Endothelial cell (in vitro differentiated cells): ENCODE results near the gene TMEM204. TPM values are rescaled to one million over a fixed set of nuclear protein-coding genes. Genes with fewer than 3 reads are reported as not detected.
A peak's percentile ranks its signal among the peaks of the same experiment; 100 is the strongest.

ENCODE experiments used
- DNase-seq: peaks from one replicate; pipeline ENCODE4 v3.0.0; 2021; ENCODE audit warnings: low spot score
- H3K27ac Mint-ChIP-seq: one replicate; pipeline ENCODE4 v1.8.0; 2021; ENCODE audit warnings: mixed read lengths, inconsistent platforms; ENCODE audit not compliant: unreplicated experiment
- H3K27me3 Mint-ChIP-seq: one replicate; pipeline ENCODE4 v1.8.0; 2021; ENCODE audit warnings: mild to moderate bottlenecking, moderate library complexity, mixed read lengths, inconsistent platforms; ENCODE audit not compliant: unreplicated experiment
- H3K36me3 Mint-ChIP-seq: one replicate; pipeline ENCODE4 v1.8.0; 2021; ENCODE audit warnings: mild to moderate bottlenecking, low read depth, mixed read lengths, inconsistent platforms; ENCODE audit not compliant: unreplicated experiment
- H3K4me1 Mint-ChIP-seq: one replicate; pipeline ENCODE4 v1.8.0; 2021; ENCODE audit warnings: mild to moderate bottlenecking, mixed read lengths, inconsistent platforms; ENCODE audit not compliant: unreplicated experiment
- H3K4me3 Mint-ChIP-seq: one replicate; pipeline ENCODE4 v1.8.0; 2021; ENCODE audit warnings: mild to moderate bottlenecking, mixed read lengths, inconsistent platforms; ENCODE audit not compliant: unreplicated experiment
- H3K9me3 Mint-ChIP-seq: one replicate; pipeline ENCODE4 v1.8.0; 2021; ENCODE audit warnings: mixed read lengths, inconsistent platforms; ENCODE audit not compliant: unreplicated experiment
- total RNA-seq: library from RNA; stranded (reverse); fragmentation: NEBNext Ultra II Directional; extraction: Animal tissue kit (Norgen Biotek cat#: 25700); gene quantifications from one replicate; pipeline ENCODE4 v1.2.1, GENCODE V29; 2021; ENCODE audit not compliant: unreplicated experiment
- TF ChIP-seq, protein P1 (sequence below): fragments of 200-600 bp; sonication (generic); IDR thresholded peaks from one replicate; pipeline ENCODE4 v1.5.0; 2021; ENCODE audit warnings: antibody characterized with exemption; ENCODE audit not compliant: unreplicated experiment

TMEM204 gene
- total RNA-seq, 1 donor from 2014 or later = 66.3 TPM

DNA sequence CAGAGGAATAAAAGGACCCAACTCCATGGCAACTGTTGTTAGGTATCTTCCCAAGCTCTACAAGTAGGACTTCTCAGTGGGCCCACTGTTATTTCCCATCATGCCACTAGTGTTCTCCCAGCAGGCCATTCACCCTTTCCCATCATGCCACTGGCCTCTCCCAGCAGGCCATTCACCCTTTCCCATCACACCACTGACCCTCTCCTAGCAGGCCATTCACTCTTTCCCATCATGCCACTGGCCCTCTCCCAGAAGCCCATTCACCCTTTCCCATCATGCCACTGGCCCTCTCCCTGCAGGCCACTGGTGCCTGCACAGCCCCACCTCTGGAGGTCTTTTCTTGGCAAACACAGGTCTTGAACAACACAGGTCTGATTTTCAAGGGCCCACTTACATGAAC, 42.1 kb downstream of the TMEM204 start:
- Mint-ChIP-seq H3K9me3 (no peaks in the 10 kb centered on the region), H3K4me1 (peaks cover 28% of the 10 kb centered on the region), H3K36me3 (peaks cover 28% of the 10 kb centered on the region), H3K4me3 (no peak overlapping the region), H3K27me3 (peaks cover 3% of the 10 kb centered on the region), H3K27ac (peak overlapping the region; percentile 51)
- no peak for DNase-seq
- TF ChIP-seq, protein P1, sequence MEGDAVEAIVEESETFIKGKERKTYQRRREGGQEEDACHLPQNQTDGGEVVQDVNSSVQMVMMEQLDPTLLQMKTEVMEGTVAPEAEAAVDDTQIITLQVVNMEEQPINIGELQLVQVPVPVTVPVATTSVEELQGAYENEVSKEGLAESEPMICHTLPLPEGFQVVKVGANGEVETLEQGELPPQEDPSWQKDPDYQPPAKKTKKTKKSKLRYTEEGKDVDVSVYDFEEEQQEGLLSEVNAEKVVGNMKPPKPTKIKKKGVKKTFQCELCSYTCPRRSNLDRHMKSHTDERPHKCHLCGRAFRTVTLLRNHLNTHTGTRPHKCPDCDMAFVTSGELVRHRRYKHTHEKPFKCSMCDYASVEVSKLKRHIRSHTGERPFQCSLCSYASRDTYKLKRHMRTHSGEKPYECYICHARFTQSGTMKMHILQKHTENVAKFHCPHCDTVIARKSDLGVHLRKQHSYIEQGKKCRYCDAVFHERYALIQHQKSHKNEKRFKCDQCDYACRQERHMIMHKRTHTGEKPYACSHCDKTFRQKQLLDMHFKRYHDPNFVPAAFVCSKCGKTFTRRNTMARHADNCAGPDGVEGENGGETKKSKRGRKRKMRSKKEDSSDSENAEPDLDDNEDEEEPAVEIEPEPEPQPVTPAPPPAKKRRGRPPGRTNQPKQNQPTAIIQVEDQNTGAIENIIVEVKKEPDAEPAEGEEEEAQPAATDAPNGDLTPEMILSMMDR = no peak

DNA sequence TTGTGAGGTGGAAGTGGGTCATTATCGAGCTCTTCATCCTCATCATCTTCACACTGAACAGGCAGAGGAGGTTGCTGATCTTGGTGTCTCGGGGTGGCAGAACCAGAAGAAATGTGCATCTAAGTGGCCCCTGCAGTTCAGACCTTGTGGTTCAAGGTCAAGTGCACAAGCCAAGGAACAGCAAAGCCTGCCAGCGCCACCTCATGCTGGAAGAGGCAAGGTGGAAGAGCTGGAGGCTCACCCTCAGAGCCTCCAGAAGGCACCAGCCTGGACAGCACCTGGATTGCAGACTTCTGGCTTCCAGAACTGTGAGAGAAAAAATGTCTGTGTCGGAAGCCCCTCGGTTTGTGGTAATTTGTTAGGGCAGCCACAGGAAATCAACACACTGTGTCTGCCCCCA, 45.7 kb downstream of the TMEM204 start:
- Mint-ChIP-seq H3K4me3 (peak overlapping the region; percentile 60), H3K4me1 (peaks cover 25% of the 10 kb centered on the region), H3K36me3 (peaks cover 34% of the 10 kb centered on the region), H3K27ac (no peak overlapping the region), H3K9me3 (peaks cover 3% of the 10 kb centered on the region), H3K27me3 (peaks cover 5% of the 10 kb centered on the region)
- DNase-seq = no peak
- TF ChIP-seq, protein P1 = no peak

DNA sequence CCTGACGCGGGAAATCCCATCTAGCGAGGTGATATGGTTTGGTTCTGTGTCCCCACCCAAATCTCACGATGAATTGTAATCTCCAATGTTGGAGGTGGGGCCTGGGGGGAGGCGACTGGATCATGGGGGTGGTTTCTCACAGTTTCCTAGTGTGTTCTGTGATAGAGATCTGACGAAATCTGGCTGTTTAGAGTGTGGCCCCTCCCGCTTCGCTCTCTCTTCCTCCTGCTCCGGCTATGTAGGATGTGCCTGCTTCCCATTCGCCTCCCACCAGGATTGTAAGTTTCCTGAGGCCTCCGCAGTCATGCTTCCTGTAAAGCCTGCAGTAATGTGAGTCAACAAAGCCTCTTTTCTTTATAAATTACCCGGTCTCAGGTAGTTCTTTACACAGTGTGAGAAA, 46.8 kb downstream of the TMEM204 start:
- H3K36me3 Mint-ChIP-seq = peaks cover 37% of the 10 kb centered on the region

DNA sequence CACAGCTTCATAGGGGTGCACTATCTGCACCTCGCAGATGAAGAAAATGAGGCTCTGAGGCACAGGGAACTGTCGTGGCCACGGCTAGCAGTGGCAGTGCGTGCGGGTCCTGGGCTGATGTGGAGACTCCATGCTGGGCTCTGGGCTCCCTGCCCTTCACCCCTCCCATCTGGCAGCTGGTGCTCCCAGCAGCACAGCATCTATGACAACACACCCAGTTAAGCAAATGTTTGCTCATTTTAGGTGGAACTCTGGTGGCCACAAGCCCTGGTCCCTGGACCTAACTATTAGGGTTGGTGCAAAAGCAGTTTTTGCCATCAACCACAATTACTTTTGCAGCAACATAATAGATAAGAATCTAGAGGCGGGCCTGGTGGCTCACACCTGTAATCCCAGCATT, 47.5 kb downstream of the TMEM204 start:
- Mint-ChIP-seq H3K9me3 (peaks cover 3% of the 10 kb centered on the region), H3K4me3 (peak overlapping the region; percentile 83), H3K27me3 (peaks cover 2% of the 10 kb centered on the region), H3K36me3 (peaks cover 34% of the 10 kb centered on the region), H3K27ac (peak overlapping the region; percentile 94), H3K4me1 (peaks cover 25% of the 10 kb centered on the region)
- no peak for DNase-seq
- TF ChIP-seq, protein P1 = no peak

More for the DNA sequence above, 46.8 kb downstream of the TMEM204 start:
- H3K9me3 Mint-ChIP-seq = peaks cover 3% of the 10 kb centered on the region
- H3K4me3 Mint-ChIP-seq = peak overlapping the region; percentile 83
- peak; percentile 54 for DNase-seq
- TF ChIP-seq, protein P1 = no peak
- peaks cover 5% of the 10 kb centered on the region for H3K27me3 Mint-ChIP-seq
- peak overlapping the region; percentile 94 for H3K27ac Mint-ChIP-seq
- H3K4me1 Mint-ChIP-seq = peaks cover 25% of the 10 kb centered on the region

DNA sequence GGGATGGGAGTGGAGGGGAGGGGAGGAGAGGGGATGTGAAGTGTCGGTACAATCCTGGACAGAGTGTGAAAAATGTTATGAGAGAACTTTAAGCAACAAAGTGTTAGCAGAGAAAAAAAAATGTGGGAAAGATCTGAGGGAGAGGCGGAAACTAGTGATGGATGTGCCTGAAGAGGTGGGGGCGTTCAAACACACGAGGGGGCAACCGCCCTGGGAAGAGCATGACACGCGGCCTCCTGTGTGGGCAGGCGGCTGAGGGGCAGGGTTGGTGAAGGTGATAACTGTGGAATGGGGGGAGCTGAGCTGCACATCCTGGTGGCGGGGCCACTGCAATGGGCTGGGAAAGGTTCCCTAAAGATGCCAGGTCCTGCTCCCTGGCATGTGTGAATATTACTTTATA, 48.3 kb downstream of the TMEM204 start:
- peaks cover 25% of the 10 kb centered on the region for H3K4me1 Mint-ChIP-seq
- H3K27me3 Mint-ChIP-seq = peaks cover 2% of the 10 kb centered on the region
- peak overlapping the region; percentile 91 for H3K27ac Mint-ChIP-seq
- DNase-seq = no peak
- H3K9me3 Mint-ChIP-seq = peaks cover 3% of the 10 kb centered on the region
- H3K4me3 Mint-ChIP-seq = peak overlapping the region; percentile 87
- TF ChIP-seq, protein P1 = no peak
- H3K36me3 Mint-ChIP-seq = peaks cover 33% of the 10 kb centered on the region
